Tongue (tissue), 2 donors: ENCODE results near the gene APEH. TPM values are rescaled to one million over a fixed set of nuclear protein-coding genes. Genes with fewer than 3 reads are reported as not detected.

Experiments used
- DNase-seq: peaks from one replicate; pipeline ENCODE4 v3.0.0-alpha.2; 2015
- total RNA-seq: library from RNA; depleted of rRNA; stranded (reverse); fragments of >200 nt; gene quantifications from one replicate; pipeline ENCODE4 v1.2.3, GENCODE V29; 2014

Gene APEH
- 82.7 TPM for total RNA-seq

DNA sequence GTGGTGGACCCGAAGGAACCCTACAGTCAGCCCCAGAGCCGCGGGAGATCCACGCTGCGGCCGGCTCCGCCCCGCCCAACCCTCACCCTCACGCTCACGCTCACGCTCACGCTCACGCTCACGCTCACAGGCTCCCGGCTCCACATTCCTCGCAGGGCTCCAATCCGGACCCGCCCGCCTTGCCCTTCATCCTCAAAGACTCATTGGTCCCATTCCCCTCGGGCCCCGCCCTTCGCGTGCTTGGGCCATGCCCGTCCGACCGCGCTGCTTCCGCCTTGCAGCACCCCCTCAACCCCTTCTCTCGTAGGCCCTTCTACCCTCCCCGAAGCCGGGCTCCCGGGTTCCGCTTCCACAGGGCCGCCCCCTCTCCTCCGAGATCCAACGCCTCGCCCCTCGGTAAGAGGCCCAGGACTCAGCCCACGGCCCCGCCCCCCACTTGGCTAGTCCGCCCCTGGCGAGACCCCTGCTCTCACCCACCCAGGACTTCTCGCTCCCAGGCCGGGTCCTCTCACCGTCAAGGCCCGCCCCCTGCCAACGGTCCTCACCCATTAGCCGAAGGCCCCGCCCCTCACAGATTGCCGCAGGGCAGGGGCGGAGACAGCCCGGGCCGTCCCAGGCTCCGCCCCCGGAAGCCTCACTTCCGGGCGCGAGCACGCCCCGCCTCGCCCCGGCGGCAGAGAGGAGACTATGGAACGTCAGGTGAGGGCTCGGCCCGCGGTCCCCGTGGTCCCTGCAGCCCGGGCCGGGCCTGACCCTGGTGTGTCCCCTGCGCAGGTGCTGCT is at the start of gene APEH:
APEH (plus strand) TSS at position 637 of the 782 bp plus-strand sequence; CDS start at position 688, 51 bp downstream.
- DNase-seq = peak; percentile 97

DNA sequence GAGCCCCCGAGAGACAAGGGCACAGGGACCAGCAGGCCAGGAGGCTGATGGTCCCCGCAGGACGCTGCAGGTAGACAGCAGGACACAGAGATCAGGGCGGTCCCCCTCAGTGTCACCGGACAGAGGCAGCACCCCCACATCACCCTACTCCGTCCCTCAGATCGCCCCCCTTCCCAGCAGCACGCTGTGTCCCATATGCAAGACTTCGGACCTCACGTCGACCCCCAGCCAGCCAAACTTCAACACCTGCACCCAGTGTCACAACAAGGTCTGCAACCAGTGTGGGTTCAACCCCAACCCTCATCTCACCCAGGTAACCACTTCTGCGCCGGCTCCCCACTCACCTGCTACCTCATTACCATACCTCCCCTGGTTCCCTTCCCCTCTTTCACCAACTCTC is 49.1 kb upstream of the APEH start:
- DNase-seq = no peak

DNA sequence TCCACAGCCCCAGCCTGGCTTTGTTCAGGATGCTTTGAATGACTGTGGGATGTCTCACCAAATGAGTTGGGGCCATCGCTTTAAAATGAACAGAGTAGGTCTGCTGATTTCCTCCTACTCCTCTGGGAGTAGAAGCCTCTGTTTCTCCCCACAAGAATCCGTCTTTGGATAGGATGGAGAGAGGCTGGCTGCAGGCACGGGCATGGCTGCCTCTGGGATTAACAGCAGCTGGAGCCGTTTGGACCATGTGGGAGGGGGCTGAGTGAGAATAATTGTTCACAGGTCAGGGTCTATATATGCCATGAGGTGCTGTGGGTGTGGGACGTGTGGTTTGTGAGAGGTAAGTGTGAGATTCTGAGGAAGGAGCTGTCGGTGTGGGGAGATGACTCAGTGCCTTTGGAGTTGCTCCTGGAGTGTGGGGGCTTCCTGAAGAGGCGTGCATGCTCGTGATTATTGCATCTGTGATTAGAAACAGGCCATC is 48.0 kb upstream of the APEH start:
- no peak for DNase-seq

DNA sequence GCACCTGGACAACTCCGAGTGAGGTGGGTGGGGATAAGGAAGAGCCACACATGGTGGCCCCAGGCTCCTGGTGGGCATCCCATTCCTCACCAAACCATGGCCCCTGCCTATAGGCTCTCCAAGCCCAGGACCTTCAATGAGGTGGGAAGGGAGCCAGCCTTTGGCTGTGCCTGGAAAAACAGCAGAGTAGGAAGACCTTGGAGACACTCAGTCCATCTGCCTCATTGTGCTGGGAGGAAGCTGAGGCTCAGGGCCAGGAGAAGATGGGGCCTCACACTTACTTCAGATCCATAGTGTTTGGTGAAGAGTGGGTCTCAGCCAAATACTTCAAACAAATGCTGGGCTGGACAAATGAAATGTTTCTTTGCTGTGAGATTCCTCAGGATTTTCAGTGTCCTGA is 47.4 kb upstream of the APEH start:
- DNase-seq = no peak

DNA sequence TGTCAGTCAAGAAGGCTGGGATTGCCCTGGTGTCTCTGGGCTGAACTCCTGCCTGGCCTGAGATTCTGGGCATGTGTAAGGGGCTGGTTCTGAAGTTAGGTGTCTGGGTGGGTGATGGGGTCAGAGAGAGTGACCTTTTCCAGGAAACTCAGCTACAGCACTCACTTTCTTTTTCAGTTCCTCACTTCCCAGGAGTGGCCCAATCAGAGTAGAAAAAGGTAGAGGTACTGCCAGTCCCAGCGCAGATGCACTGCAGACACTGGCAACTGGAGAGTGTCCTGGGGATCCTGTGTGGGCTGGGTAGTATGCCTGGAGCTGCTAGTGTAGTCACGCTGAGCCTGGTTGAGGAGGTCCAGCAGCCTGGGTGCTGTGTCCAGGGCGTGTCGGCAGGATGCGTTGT is 46.5 kb upstream of the APEH start:
- no peak for DNase-seq

DNA sequence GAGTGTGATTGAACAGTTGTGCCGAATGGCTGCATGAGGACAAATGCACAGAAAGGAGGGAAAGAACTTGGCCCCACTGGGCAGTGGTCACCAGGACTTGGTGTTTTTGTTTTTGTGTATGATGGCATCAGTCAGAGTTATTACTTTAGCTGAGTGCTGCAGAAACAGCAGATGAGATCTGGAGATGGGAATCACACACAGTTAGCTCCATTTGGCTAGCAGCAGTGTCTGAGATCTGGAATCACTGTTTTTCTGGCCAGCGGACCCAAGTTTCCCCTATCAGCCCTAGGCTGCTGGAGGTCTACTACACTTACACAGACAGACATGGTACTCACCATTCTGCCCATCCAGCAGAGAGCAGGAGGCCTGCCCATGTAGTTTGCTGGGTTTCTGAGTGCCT is 45.9 kb upstream of the APEH start:
- no peak for DNase-seq

DNA sequence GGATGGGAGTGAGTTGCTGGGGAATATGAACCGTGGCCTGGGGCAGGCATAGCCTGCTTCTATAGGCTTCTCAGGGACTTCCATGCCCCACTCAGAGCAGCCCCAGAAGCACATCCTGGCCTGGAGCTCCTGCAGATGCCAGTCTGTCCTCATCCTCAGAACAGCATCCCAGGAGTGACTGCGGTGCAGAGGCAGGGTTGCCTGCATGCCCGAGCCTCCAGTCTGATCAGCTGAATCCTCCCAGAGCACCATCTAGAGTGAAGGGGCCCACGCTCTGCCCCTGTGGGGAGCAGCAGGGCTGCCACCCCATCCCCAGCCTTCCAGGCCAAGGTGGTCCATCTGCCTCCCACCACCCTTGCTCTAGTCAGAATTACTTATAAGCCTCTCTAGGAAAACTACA is 44.7 kb upstream of the APEH start:
- DNase-seq = no peak

DNA sequence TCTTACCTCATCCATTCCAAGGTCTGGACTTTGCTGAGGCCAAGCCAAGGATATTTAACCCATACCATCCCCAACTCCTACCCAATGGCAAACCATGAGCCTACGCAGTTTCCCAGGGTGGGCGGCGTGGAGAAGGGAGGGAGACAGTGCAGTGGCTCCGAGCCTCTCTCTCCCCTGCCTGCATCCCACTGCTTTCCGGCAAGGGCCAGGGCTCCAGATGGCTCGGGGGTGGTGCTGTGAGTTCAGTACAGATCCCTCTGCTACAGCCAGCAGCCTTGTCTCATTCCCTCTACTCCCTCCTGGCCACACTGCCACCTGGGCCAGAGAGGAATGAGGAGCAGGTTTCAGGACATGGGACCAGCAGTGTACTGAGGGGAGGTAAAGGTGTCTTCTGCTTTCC is 44.3 kb upstream of the APEH start:
- no peak for DNase-seq

DNA sequence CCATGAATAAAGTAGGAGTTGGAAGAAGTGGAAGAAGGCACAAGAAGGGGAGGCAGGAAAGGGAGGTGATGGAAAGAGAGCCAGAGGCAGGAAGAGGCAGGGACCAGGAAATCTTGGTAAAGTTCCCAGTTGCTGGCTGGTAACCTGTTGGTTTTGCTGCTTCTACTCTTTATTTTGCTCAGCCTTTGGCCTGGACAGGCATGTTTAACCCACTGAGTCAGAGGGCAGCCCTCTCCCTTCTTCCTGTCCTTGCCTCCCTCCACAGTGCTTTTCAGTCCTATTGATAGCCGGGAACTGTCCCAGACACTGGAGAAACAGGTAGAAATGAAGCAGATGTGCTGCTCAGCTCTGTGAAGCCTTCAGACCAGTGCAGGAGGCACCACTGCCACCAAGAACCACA is 43.4 kb upstream of the APEH start:
- no peak for DNase-seq

DNA sequence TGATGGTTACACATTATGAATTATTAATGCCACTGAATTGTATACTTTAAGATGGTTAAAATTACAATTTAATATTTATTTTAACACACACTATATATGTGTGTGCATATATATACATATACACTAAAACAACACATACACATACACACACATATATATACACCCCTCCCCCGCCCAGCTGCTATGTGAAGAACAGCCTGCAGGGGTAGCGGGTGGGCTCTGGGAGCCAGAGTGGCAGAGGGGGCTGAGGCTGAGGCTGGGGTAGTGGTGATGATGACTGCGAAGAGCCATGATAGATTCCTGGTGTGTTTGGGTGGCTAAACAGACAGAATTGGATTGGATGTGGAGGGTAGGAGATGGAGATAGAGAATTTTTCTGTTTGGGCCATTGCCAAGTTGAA is 39.4 kb upstream of the APEH start:
- DNase-seq = no peak

DNA sequence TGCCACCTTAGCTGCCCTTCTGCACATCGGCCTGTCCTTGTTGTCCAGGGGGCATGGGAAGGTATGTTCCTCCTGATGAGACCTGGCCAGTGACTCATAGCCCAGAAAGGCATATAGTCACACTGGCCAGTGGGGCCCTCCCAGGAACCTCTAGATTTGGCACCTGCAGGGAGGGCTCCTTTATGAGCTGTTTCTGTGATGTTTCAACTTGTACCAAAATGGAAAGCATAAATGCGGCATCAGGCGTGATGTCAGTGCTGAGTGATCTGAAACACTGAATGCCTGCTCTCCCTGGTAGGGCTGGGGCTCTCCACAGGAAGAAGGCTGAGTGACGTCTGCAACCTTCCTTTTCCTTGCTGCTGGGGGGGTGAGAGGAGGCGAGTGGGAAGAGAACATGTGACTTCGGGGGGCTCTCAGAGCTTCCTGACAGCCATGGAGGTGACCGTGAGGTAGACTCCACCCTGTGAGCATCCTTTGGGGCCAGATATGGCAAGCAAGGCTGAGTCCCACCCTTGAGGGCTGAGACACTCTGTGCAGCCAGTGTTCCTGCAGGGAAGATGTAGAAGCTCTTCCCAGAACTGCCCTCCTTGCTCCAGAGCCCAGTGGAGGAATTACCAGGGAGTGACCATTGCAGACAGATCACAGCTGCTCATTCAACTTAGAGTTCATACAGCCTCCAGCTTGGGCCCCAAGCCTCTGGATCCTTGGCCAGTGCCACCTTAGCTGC is 37.1 kb upstream of the APEH start:
- no peak for DNase-seq

DNA sequence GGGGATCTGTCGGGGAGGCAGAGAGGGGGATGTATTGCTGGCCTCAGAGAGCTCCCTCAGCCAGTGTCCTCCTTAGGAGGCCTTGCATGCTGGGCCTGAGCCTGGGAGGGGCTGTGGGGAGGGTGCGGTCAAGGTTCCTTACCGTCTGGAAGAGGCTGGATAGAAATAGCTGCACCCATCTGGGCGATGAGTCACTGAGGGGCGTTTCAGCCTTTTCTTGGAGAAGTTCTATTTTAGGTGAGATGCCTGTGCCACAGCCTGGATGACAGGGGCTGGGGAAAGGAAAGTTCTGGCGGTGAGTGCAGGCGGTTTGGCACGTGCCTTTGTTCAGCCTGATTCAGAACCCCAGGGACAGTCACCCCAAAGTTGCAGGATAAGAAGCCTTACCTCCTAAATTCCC is 35.7 kb upstream of the APEH start:
- DNase-seq = peak; percentile 51

DNA sequence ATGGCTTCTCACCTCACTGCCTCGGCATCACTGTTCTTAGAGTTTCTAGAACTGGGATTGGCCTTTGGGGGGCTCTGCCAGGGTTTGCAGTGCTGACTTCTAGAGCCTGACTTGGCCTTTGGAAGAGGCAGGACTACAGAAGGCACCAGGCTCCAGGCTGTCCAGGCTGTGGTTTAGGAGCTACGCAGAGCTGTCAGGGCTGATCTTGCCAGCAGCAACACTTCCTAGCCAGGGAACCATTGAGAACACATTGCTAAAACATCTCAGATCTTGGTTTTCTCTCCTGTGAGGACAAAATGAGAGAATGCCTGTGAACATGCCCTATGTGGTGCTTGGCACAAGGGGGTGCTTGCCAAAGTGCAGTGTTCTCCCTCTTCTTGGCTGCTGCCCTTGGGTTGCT is 34.6 kb upstream of the APEH start:
- DNase-seq = no peak

DNA sequence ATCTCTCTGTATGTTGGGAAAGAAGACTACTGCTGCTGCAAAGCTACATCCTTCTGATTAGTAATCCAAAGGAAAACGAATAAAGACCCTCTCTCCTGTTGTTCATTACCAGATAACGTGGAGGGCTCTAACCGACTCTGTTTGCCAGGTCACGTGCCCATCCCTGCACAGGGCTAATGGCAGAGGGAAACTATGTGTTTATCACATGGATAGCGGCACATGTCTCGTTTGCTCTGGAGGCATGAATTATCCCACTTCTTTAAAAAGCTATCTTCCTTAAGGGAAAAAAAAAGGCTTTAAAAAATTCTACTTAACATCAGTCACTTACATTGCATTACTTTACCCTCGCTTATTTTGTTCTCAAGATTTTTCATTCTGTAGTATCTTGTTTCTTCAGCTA is 32.9 kb upstream of the APEH start:
- no peak for DNase-seq

DNA sequence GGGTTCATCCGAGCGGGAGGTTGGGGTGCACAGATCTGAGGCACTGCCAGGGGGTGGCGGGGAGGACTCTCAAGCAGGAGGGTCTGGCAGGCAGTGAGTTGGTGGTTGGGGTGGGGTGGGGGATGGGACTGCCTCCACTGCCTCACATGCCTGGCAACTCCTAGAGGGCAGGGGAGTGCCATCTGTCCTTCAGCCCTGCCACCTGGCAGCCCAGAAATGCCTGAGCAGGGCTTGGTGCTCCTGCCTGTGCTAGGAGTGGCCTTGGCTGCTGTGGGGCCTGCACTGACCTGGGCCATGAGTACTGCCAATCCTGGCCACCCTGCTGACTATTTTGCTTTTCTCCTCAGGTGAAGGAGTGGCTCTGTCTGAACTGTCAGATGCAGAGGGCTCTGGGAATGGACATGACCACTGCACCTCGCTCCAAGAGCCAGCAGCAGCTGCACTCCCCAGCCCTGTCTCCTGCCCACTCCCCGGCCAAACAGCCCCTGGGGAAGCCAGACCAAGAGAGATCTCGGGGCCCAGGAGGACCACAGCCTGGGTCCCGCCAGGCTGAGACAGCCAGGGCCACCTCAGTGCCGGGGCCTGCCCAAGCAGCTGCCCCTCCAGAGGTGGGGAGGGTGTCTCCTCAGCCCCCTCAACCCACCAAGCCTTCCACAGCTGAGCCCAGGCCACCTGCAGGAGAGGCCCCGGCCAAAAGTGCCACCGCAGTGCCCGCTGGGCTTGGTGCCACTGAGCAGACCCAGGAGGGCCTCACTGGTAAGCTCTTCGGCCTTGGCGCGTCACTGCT is 32.0 kb upstream of the APEH start:
- no peak for DNase-seq

DNA sequence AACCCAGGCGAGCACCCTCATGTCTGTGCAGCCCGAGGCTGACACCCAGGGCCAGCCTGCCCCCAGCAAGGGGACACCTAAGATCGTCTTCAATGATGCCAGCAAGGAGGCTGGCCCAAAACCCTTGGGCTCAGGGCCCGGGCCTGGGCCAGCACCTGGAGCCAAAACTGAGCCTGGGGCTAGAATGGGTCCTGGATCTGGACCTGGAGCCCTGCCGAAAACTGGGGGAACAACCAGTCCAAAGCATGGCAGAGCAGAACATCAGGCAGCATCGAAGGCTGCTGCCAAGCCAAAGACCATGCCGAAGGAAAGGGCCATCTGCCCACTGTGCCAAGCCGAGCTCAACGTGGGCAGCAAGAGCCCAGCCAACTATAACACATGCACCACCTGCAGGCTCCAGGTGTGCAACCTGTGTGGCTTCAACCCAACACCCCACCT is 31.4 kb upstream of the APEH start:
- no peak for DNase-seq

DNA sequence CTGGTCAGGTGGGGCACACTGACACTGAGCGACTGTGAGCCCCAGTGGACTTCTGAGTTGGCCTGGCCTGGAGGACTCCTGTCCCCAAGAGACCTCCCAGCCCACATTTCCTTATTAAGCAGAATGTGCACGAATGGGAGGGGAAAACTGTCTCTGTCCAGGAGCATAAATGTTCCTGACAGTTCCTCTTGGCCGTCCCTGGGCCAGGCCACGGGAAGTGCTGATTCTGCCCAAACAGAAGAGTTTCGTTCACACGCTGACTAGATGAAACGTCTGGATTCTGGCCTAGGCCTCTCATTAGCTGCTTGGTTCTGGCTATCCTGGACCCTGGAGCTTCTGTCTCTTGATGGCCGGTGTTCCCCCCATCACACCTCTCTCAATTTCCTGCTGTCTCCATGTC is 29.5 kb upstream of the APEH start:
- no peak for DNase-seq

DNA sequence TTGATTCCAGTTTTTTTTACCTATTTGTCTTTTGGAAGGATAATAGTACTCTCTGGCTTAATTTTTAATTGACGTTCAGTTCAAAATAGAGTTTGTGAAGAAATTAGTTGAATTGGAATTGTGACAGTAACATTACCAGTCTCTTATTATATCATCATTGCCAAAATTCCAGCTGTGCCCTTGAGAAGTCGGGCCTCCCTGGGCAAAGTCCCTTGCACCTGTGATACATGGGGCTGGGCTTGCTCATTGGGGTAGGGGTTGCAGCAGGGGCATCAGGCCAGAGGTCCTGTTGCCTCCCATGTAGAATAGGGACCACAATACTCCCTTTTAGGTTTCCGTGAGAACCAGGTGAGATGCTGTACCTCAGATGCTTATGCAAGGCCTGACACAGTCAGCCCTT is 27.9 kb upstream of the APEH start:
- no peak for DNase-seq

DNA sequence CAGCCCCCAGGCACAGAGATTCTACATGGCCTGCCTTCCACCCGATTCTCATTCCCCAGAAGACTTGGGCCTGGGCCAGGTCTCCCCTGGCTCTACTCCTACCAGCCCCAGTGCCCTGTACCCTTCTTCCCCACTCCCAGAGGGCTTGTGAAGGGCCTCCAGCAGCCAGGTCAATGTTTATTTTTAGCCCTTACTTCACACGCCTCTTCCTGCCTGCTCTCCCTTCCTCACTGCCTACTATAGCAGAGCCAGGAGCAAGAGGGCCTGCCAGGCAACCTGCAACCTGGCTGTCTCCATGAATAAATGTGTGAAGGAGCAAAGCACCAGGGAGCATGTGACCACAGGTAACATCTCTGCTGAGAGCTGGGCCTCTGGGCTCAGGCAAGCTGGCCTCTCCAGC is 26.4 kb upstream of the APEH start:
- peak; percentile 34 for DNase-seq

DNA sequence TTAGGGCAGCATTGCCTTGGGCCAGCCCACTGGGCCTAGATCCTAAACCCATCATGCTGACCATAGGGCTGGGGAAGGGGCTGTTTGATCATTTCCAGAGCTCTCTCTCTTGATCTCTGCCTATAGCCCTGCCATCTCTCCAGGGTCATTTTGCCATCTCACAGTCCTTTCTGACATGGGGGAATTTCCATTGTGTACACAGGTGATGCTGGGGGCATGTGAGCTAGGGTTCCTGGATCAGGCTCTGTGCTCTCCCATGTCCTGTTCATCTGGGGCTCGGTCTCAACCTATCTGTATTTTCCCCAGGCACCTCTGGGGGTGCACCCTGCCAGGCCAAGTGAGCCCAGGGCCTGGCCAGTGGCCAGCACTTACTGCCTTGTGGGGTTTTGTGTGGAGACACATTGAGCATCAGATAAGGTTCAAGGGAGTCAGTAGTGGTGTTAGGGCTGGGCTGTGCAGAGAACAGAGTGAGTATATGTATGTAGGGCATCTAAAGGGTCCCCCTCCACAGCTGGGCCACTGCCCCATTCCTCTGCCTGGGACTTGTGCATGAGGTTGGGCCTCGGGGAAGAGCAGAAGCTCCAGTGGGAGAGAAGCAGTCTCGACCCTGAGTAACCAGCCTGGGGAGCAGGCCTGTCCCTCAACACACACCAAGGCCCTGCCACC is 25.7 kb upstream of the APEH start:
- DNase-seq = no peak

DNA sequence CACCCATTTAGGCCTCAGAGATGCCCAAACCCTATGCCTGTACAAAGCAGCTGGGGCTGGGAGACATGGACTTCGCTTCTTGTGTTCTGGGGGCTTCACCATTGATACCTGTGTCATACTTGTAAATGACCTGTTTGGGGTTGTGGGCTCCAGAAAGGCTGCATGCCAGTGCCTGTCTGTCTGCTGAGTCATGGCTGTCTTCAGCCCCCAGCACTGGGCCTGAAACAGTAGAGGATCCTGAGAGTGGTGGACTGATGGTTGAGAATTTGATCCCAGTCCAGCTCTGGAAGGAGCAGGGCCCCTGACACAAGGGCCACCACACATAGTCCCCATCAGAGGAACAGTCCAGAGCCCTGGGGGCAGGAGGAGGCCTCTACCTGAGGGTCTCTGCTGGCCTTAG is 24.6 kb upstream of the APEH start:
- DNase-seq = no peak

DNA sequence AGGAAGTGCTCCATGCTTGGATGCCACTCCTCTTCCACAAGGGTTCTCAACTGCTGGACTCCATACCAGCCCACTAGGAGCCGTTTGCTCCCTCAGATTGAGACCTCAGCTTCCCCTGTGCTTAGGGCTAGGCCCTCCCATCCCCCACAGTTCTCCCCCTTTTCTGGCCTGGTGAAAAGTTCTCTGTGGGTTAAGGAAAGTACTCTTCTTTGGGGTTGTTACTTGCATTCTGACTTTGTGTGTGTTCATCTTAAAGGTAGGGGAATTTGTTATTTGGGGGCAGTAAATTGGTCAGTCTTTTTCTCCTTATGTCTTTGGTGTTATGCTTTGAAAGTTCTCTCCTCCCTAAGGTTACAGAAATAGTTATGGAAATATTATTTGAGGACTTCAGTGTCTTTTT is 24.0 kb upstream of the APEH start:
- DNase-seq = no peak

DNA sequence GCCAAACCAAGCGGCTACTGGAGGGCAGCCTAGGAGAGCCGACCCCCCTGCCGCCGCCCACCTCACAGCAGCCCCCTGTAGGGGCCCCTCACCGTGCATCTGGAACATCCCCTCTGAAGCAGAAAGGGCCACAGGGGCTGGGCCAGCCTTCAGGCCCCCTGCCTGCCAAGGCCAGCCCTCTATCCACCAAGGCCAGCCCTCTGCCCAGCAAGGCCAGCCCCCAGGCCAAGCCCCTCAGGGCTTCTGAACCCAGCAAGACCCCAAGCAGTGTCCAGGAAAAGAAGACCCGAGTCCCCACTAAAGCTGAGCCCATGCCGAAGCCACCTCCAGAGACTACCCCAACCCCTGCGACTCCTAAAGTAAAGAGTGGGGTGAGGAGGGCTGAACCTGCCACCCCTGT is 23.5 kb upstream of the APEH start:
- DNase-seq = no peak
